OCI-LY7 (cell line): ENCODE measurements around the gene KRT33A.

Experiments
- CTCF ChIP-seq: fragments of 200-600 bp; sonication (generic); conservative IDR thresholded peaks from 2 replicates; pipeline ENCODE4 v1.5.1; 2014; ENCODE audit warnings: mild to moderate bottlenecking, antibody characterized with exemption, low read length, moderate library complexity, mixed read lengths
- EZH2phosphoT487 ChIP-seq: fragments of 200-600 bp; sonication (generic); IDR thresholded peaks from 2 replicates; pipeline ENCODE4 v1.6.1; 2018; ENCODE audit warnings: low read depth, borderline replicate concordance, mild to moderate bottlenecking, mixed run types, antibody characterized with exemption, low read length, moderate library complexity, mixed read lengths

- TF ChIP-seq CTCF (no peak), EZH2phosphoT487 (no peak)
These were observed 48.4 kb downstream of the KRT33A start, which contains the start of gene KRTAP29-1 for GRCh38 chr17:41301916-41302901.
